ENCODE data around the gene F9.
"Not testable (repeated sequence)": the region's sequence is repeated elsewhere in the genome, so short reads cannot be mapped to it uniquely, and the experiment has no call there.

The F9 gene

GRCh38 chrX:139530550-139530949 lies at the start of gene F9:
Gene F9, plus strand, starts transcription at chrX:139530739. Its CDS starts 26 bp downstream, at chrX:139530765.
- Mint-ChIP-seq H3K4me3 (no peak within 1 kb of the TSS), H3K27me3 (no peaks in the 10 kb centered on the region), H3K27ac (no peak within 1 kb of the TSS), H3K4me1 (ENCODE audit: low read depth) (no peaks in the 10 kb centered on the region), H3K36me3 (ENCODE audit: low read depth) (no peaks in the 10 kb centered on the region), H3K9me3 (no peaks in the 10 kb centered on the region)

GRCh38 chrX:139483699-139484098 lies 46.8 kb upstream of the F9 start:
- Mint-ChIP-seq H3K36me3 (ENCODE audit: low read depth) (no peaks in the 10 kb centered on the region), H3K4me1 (ENCODE audit: low read depth) (no peaks in the 10 kb centered on the region), H3K27me3 (no peaks in the 10 kb centered on the region), H3K4me3 (no peak overlapping the region), H3K27ac (no peak overlapping the region), H3K9me3 (no peaks in the 10 kb centered on the region)

GRCh38 chrX:139484591-139484990 lies 45.9 kb upstream of the F9 start:
- Mint-ChIP-seq H3K4me1 (ENCODE audit: low read depth) (no peaks in the 10 kb centered on the region), H3K27ac (no peak overlapping the region), H3K36me3 (ENCODE audit: low read depth) (no peaks in the 10 kb centered on the region), H3K27me3 (no peaks in the 10 kb centered on the region), H3K4me3 (no peak overlapping the region), H3K9me3 (no peaks in the 10 kb centered on the region)

- Mint-ChIP-seq H3K9me3 (no peaks in the 10 kb centered on the region), H3K36me3 (ENCODE audit: low read depth) (no peaks in the 10 kb centered on the region), H3K4me3 (no peak overlapping the region), H3K27ac (no peak overlapping the region), H3K4me1 (ENCODE audit: low read depth) (no peaks in the 10 kb centered on the region), H3K27me3 (no peaks in the 10 kb centered on the region)
Observed at GRCh38 chrX:139495324-139495723, 35.2 kb upstream of the F9 start.

- Mint-ChIP-seq H3K36me3 (ENCODE audit: low read depth) (no peaks in the 10 kb centered on the region), H3K27ac (no peak overlapping the region), H3K4me3 (no peak overlapping the region), H3K4me1 (ENCODE audit: low read depth) (no peaks in the 10 kb centered on the region), H3K27me3 (no peaks in the 10 kb centered on the region), H3K9me3 (no peaks in the 10 kb centered on the region)
Observed at GRCh38 chrX:139506333-139506732, 24.2 kb upstream of the F9 start.

GRCh38 chrX:139508099-139508498 lies 22.4 kb upstream of the F9 start:
- Mint-ChIP-seq H3K27me3 (no peaks in the 10 kb centered on the region), H3K36me3 (ENCODE audit: low read depth) (no peaks in the 10 kb centered on the region), H3K27ac (no peak overlapping the region), H3K4me3 (no peak overlapping the region), H3K9me3 (no peaks in the 10 kb centered on the region), H3K4me1 (ENCODE audit: low read depth) (no peaks in the 10 kb centered on the region)

GRCh38 chrX:139518475-139518874 lies 12.1 kb upstream of the F9 start:
- no peaks in the 10 kb centered on the region for H3K9me3 Mint-ChIP-seq
- H3K4me3 Mint-ChIP-seq = no peak overlapping the region
- no peak overlapping the region for H3K27ac Mint-ChIP-seq
- H3K36me3 Mint-ChIP-seq (ENCODE audit: low read depth) = no peaks in the 10 kb centered on the region
- no peaks in the 10 kb centered on the region for H3K4me1 Mint-ChIP-seq (ENCODE audit: low read depth)
- H3K27me3 Mint-ChIP-seq = no peaks in the 10 kb centered on the region

- not testable (repeated sequence) for H3K27me3 Mint-ChIP-seq; H3K9me3 Mint-ChIP-seq; H3K4me1 Mint-ChIP-seq (ENCODE audit: low read depth); H3K4me3 Mint-ChIP-seq; H3K36me3 Mint-ChIP-seq (ENCODE audit: low read depth); H3K27ac Mint-ChIP-seq
Observed at GRCh38 chrX:139528829-139529228, 1.7 kb upstream of the F9 start.

GRCh38 chrX:139532834-139533233 lies 2.3 kb downstream of the F9 start:
- no peaks in the 10 kb centered on the region for H3K36me3 Mint-ChIP-seq (ENCODE audit: low read depth)
- no peaks in the 10 kb centered on the region for H3K9me3 Mint-ChIP-seq
- no peaks in the 10 kb centered on the region for H3K4me1 Mint-ChIP-seq (ENCODE audit: low read depth)
- no peak overlapping the region for H3K27ac Mint-ChIP-seq
- no peaks in the 10 kb centered on the region for H3K27me3 Mint-ChIP-seq
- no peak overlapping the region for H3K4me3 Mint-ChIP-seq

- no peaks in the 10 kb centered on the region for H3K9me3 Mint-ChIP-seq
Observed at GRCh38 chrX:139533444-139533843, 2.9 kb downstream of the F9 start.

GRCh38 chrX:139538907-139539790 lies 8.6 kb downstream of the F9 start:
- Mint-ChIP-seq H3K27ac (no peak overlapping the region), H3K4me1 (ENCODE audit: low read depth) (no peaks in the 10 kb centered on the region), H3K27me3 (peaks cover 4% of the 10 kb centered on the region), H3K36me3 (ENCODE audit: low read depth) (no peaks in the 10 kb centered on the region), H3K9me3 (no peaks in the 10 kb centered on the region), H3K4me3 (no peak overlapping the region)

More at GRCh38 chrX:139533444-139533843, 2.9 kb downstream of the F9 start:
- no peak overlapping the region for H3K27ac Mint-ChIP-seq
- H3K36me3 Mint-ChIP-seq (ENCODE audit: low read depth) = no peaks in the 10 kb centered on the region
- no peaks in the 10 kb centered on the region for H3K27me3 Mint-ChIP-seq
- no peaks in the 10 kb centered on the region for H3K4me1 Mint-ChIP-seq (ENCODE audit: low read depth)
- H3K4me3 Mint-ChIP-seq = no peak overlapping the region

- no peaks in the 10 kb centered on the region for H3K4me1 Mint-ChIP-seq (ENCODE audit: low read depth)
- no peaks in the 10 kb centered on the region for H3K36me3 Mint-ChIP-seq (ENCODE audit: low read depth)
- no peaks in the 10 kb centered on the region for H3K9me3 Mint-ChIP-seq
Observed at GRCh38 chrX:139542652-139543051, 12.1 kb downstream of the F9 start.

GRCh38 chrX:139543920-139544319 lies 13.4 kb downstream of the F9 start:
- H3K9me3 Mint-ChIP-seq = no peaks in the 10 kb centered on the region
- no peak overlapping the region for H3K4me3 Mint-ChIP-seq
- H3K27ac Mint-ChIP-seq = no peak overlapping the region
- no peaks in the 10 kb centered on the region for H3K4me1 Mint-ChIP-seq (ENCODE audit: low read depth)
- peaks cover 4% of the 10 kb centered on the region for H3K27me3 Mint-ChIP-seq
- H3K36me3 Mint-ChIP-seq (ENCODE audit: low read depth) = no peaks in the 10 kb centered on the region

More at GRCh38 chrX:139542652-139543051, 12.1 kb downstream of the F9 start:
- Mint-ChIP-seq H3K27ac (no peak overlapping the region), H3K27me3 (peaks cover 4% of the 10 kb centered on the region), H3K4me3 (no peak overlapping the region)

- Mint-ChIP-seq H3K4me1 (ENCODE audit: low read depth) (no peaks in the 10 kb centered on the region), H3K4me3 (no peak overlapping the region), H3K27me3 (peaks cover 4% of the 10 kb centered on the region), H3K9me3 (no peaks in the 10 kb centered on the region), H3K36me3 (ENCODE audit: low read depth) (no peaks in the 10 kb centered on the region), H3K27ac (no peak overlapping the region)
Observed at GRCh38 chrX:139544591-139544990, 14.1 kb downstream of the F9 start.

GRCh38 chrX:139554376-139554775 lies 23.8 kb downstream of the F9 start:
- Mint-ChIP-seq H3K27ac (no peak overlapping the region), H3K27me3 (peaks cover 6% of the 10 kb centered on the region), H3K9me3 (no peaks in the 10 kb centered on the region), H3K36me3 (ENCODE audit: low read depth) (no peaks in the 10 kb centered on the region), H3K4me1 (ENCODE audit: low read depth) (peaks cover 11% of the 10 kb centered on the region), H3K4me3 (no peak overlapping the region)
